NCI-H187 (cell line): ENCODE results near the gene OR4C5.
"Not testable (repeated sequence)": the region's sequence is repeated elsewhere in the genome, so short reads cannot be mapped to it uniquely, and the experiment has no call there.

ENCODE experiments used
- DNase-seq, 2 experiments: peaks; one replicate each; lab custom pipeline; 2025; lab: John Stamatoyannopoulos, UW

OR4C5 gene

DNA sequence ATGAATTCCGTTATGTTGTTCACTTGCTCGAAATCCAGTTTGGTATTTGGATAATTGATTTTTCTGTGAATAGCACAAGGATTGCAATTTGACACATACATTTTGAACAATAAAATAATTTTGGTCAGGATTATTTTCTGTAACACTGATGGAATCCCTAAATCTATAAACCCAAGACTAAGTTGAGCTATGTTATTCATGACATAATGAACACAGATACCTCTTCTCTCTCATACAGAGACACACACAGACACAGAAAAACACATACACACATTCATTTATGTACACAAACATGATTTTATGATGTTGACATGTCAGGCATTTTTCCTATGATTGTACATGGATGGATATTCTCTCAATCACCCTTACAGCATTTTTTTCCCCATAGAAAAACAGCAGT is at the start of gene OR4C5:
Gene OR4C5 (minus strand): TSS at position 101 of the 400 bp plus-strand sequence. CDS start 0 bp downstream, at position 101.
- DNase-seq: no peak

DNA sequence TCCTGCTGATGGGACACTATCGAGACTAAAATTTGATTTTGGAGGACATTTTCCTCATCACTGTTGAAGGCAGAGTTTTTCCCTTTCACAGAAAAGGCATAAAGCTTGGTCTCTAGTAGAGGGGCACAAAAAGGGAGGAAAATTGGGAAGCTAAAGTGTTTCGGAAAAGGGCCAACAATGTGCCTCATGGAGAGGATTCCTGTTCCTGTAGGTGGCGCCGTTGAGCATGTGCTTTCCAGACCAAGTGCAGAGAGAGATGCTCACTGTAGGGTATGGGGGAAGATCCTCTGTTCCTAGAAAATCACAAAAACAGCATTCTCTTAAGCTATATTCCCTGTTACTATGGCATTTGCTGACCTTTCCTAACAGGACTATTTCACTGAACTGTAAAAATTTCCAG is 18.4 kb upstream of the OR4C5 start:
- no peak for DNase-seq

DNA sequence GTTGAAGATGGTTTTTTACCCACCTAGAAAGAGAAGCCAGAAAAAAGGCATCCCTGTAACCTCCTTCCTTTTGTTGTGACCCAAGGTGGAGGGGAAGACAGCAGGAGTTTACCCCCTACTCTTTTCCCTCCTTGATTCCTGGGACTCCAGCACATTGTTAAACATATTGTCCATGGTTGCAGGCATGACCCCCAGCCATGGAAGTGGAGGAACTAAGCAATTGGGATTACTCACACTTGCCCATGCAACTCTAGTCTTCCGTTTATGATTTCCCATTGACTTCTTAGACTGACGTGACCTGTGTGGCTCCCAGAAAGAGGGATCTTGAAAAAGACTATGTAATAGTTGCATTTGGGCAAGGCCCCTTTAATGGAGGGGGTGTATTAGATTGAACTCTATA is 17.9 kb upstream of the OR4C5 start:
- DNase-seq: not testable (repeated sequence)

DNA sequence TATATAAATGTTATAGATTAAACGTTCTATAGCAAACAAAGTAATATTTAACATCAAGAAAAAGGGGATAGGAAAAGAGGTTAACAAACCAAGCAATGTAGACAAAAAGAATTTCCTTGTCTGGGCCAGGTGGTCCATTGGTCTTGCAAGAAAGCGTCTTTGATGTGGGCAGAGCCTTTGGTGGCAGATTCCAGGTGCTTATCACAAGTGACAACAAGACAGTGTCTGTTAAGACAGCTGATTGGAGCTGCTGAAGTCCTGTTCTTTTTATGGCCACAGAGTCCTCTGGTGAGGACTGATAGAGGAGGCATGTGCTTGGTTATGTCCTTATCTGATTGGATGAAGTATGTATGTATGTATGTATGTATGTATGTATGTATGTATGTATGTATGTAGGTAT is 5.0 kb downstream of the OR4C5 start:
- DNase-seq: not testable (repeated sequence)

DNA sequence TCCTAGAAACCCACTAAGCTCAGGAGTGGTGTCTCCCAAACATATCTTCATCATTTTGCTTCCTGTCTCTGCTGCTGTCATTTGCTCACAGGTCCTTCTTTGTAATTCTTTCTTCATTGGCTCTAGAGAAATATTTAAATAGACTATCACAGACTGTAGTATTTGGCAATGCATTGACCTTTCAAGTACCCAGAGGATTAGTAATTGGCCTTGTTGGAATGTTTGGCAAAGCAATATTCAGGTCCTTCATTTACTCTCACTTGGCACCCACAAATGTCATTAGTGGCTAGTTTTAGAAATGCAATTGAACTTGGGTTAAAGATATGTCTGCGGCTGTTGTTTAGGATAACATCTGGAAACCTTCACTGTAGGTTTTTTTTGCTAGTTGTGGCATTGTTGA is 11.6 kb downstream of the OR4C5 start:
- DNase-seq: no peak

DNA sequence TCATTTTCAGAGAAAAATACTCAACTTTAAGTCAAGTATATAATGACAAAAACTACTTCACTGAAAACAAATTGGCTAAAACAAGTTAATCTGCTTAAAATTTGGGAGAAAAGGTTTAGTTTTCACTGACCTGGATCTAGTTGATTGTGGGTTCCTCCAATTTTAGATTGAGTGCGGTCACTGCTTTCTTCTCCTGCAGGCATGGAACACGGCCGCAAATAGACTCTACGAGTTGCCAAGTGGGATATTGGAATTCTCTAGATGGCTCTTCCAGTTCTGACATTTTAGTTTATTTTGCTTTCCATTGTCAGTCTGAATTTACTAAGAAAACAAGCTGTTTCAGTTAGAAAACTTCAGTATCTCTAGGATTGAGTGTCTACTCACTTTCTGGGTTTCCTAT is 12.3 kb downstream of the OR4C5 start:
- no peak for DNase-seq

DNA sequence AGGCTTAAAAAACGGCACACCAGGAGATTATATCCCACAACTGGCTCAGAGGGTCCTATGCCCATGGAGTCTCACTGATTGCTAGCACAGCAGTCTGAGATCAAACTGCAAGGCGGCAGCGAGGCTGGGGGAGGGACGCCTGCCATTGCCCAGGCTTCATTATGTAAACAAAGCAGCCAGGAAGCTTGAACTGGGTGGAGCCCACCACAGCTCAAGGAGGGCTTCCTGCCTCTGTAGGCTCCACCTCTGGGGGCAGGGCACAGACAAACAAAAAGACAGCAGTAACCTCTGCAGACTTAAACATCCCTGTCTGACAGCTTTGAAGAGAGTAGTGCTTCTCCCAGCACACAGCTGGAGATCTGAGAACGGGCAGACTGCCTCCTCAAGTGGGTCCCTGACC is 20.0 kb downstream of the OR4C5 start:
- DNase-seq: not testable (repeated sequence)

DNA sequence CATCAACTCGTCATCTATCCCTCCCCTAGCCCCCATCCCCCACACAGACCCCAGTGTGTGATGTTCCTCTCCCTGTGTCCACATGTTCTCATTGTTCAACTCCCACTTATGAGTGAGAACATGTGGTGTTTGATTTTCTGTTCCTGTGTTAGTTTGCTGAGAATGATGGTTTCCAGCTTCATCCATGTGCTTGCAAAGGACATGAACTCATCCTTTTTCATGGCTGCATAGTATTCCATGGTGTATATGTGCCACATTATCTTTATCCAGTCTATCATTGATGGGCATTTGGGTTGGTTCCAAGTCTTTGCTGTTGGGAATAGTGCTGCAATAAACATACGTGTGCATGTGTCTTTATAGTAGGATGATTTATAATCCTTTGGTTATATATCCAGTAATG is 23.8 kb downstream of the OR4C5 start:
- not testable (repeated sequence) for DNase-seq

DNA sequence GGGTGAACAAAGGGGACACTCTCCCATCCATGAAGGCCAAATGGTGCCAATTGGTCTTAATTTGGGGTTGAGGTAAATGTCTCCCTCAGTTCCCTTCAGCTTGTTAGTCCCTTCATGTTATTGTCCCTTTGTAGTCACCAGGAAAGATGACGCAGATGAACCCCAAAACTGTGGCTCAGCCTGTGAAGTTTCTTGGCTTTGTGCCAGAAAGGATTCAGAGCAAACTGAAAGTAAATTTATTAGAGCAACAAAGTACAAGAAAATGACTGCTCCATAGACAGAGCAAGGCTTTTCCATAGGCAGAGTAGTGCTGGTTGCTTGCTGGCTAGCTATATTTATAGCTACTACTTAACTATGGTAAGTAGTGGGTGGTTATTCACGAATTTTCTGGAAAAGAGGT is 24.8 kb downstream of the OR4C5 start:
- no peak for DNase-seq

DNA sequence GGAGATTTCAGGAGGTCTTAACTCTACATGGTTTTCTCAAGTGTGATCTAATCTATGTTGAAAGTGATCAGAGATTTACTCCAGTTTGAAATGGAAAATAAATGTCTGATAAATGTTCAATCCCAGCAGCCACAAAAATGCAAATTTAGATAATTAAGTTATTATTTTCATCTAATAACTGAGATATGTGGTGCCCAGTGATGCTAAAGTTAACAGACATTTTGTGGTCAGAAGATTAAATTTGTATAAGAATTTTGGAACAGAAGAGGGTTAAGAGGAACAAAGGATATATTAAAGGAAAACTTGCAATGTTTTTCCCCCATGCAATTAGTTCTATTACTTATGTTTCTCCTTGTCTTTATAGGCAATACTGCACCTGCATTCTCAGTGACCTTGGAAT is 41.6 kb downstream of the OR4C5 start, which contains the start of gene OR4C3:
Gene OR4C3 (plus strand): TSS at position 301 of the 400 bp plus-strand sequence. CDS start 102 bp downstream, outside the sequence.
- DNase-seq: not testable (repeated sequence)

DNA sequence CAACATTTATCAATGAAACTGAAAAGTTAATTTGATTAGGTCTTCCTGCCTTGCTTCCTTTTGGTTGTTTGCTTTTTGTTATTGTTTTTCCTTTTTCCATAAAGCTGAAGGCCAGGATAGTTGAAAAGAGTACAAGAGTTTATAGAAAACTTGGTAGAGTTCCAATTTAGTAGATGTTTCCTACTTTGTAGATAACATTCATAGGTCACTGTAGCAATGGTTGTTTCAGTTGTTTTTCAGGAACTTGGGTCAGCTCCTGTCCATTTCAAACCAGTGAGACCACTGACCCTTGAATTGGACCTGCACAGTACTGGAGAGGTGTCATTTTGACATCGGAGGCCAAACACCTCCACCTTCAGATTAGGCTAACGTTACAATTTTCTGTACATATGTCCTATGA is 46.5 kb downstream of the OR4C5 start:
- DNase-seq: not testable (repeated sequence)
